DND-41 (cell line): ENCODE measurements around the gene LGALS7B.
"Not testable (repeated sequence)": the region's sequence is repeated elsewhere in the genome, so short reads cannot be mapped to it uniquely, and the experiment has no call there.

Experiments
- ATAC-seq: fragments of 200-7000 bp; cut with Tn5 transposase; 3 replicates; pipeline ENCODE4 v1.9.1; 2021; ENCODE audit warnings: low read depth; ENCODE audit not compliant: insufficient read depth
- DNase-seq: peaks from one replicate; pipeline ENCODE4 v3.0.0-alpha.2; 2020
- H2AFZ ChIP-seq: 2 replicates; pipeline ENCODE4 v1.6.0; 2012; ENCODE audit warnings: low read depth, low read length
- H3K27ac ChIP-seq: 2 replicates; pipeline ENCODE4 v1.5.1; 2012; ENCODE audit warnings: low read length, inconsistent platforms
- H3K27me3 ChIP-seq: fragments of 200-600 bp; sonication (generic); 2 replicates; pipeline ENCODE4 v1.6.0; 2012; ENCODE audit warnings: low read length, mild to moderate bottlenecking, inconsistent platforms; ENCODE audit not compliant: insufficient read depth, poor library complexity
- H3K36me3 ChIP-seq: 2 replicates; pipeline ENCODE4 v1.5.1; 2012; ENCODE audit warnings: low read length, inconsistent platforms; ENCODE audit not compliant: insufficient read depth
- H3K4me1 ChIP-seq: 2 replicates; pipeline ENCODE4 v1.5.1; 2012; ENCODE audit warnings: mild to moderate bottlenecking, low read length; ENCODE audit not compliant: insufficient read depth
- H3K4me2 ChIP-seq: 2 replicates; pipeline ENCODE4 v1.6.0; 2012; ENCODE audit warnings: mild to moderate bottlenecking, moderate library complexity, low read length, inconsistent platforms; ENCODE audit not compliant: insufficient read depth
- H3K4me3 ChIP-seq, 2 experiments: fragments of 200-600 bp in 1 of 2; shearing (Covaris generic) in 1 of 2; 2 replicates each; pipeline ENCODE4 v1.5.1; 2012 to 2016; ENCODE audit warnings: inconsistent platforms in 2 of 2, low read length in 2 of 2, mild to moderate bottlenecking in 2 of 2, low read depth in 1 of 2, moderate library complexity in 1 of 2
- H3K79me2 ChIP-seq: 2 replicates; pipeline ENCODE4 v1.6.0; 2012; ENCODE audit warnings: low read length, inconsistent platforms; ENCODE audit not compliant: insufficient read depth
- H3K9ac ChIP-seq: 2 replicates; pipeline ENCODE4 v1.6.0; 2012; ENCODE audit warnings: low read depth, mild to moderate bottlenecking, inconsistent platforms, low read length, moderate library complexity
- H3K9me3 ChIP-seq: 2 replicates; pipeline ENCODE4 v1.5.1; 2012; ENCODE audit warnings: low read length, moderate library complexity, mild to moderate bottlenecking, inconsistent platforms; ENCODE audit not compliant: insufficient read depth, severe bottlenecking
- H4K20me1 ChIP-seq: 2 replicates; pipeline ENCODE4 v1.6.0; 2012; ENCODE audit warnings: low read length; ENCODE audit not compliant: insufficient read depth
- EZH2 ChIP-seq: IDR thresholded peaks from 3 replicates; pipeline ENCODE4 v1.6.1; 2012; ENCODE audit warnings: borderline replicate concordance, low read depth, mild to moderate bottlenecking, moderate library complexity, low read length, inconsistent platforms; ENCODE audit not compliant: severe bottlenecking
- TF ChIP-seq, protein P1 (sequence below): IDR thresholded peaks from 2 replicates; pipeline ENCODE4 v1.5.1; 2012; ENCODE audit warnings: borderline replicate concordance, low read length, moderate library complexity, mild to moderate bottlenecking; ENCODE audit not compliant: poor library complexity, severe bottlenecking; ENCODE audit errors: extremely low read depth

The LGALS7B gene

DNA sequence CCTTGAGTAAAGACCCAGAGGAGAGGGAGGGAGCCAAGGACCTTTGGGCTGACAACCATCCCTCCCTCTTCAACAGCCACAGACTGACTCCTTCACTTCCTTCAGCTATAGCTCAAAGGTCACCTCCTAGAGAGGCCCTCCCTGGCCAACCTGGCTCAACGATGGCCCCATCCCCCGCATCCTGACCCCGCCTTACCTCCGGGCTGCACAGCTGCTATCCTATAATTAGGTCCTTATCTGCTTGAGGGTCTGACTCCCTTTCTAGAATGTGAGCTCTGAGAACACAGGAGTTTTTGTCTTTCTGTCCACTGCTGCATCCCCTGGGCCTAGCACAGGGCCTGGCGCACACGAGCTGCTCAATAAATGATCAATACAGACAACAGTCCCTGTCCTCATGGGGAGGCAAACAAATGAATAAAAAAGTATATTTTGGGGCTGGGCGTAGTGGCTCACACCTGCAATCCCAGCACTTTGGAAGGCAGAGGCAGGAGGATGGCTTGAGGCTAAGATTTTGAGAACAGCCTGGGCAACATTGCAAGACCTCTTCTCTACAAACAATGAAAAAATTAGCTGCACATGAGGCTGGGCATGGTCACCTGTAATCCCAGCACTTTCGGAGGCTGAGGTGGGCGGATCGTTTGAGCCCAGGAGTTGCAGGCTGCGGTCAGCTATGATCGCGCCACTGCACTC lies 30.4 kb downstream of the LGALS7B start:
- H3K9ac ChIP-seq: no peak overlapping the region
- no peaks in the 10 kb centered on the region for H3K4me1 ChIP-seq
- ATAC-seq (no peak), DNase-seq (no peak)
- H3K79me2 ChIP-seq: no peaks in the 10 kb centered on the region
- no peaks in the 10 kb centered on the region for H3K27me3 ChIP-seq
- H2AFZ ChIP-seq: no peak overlapping the region
- peaks cover 39% of the 10 kb centered on the region for H3K36me3 ChIP-seq
- no peak overlapping the region for H3K4me3 ChIP-seq
- peaks cover 9% of the 10 kb centered on the region for H4K20me1 ChIP-seq
- no peaks in the 10 kb centered on the region for H3K9me3 ChIP-seq
- no peak overlapping the region for H3K27ac ChIP-seq
- H3K4me2 ChIP-seq: no peak overlapping the region
- TF ChIP-seq EZH2: no peak
- TF ChIP-seq, protein P1, sequence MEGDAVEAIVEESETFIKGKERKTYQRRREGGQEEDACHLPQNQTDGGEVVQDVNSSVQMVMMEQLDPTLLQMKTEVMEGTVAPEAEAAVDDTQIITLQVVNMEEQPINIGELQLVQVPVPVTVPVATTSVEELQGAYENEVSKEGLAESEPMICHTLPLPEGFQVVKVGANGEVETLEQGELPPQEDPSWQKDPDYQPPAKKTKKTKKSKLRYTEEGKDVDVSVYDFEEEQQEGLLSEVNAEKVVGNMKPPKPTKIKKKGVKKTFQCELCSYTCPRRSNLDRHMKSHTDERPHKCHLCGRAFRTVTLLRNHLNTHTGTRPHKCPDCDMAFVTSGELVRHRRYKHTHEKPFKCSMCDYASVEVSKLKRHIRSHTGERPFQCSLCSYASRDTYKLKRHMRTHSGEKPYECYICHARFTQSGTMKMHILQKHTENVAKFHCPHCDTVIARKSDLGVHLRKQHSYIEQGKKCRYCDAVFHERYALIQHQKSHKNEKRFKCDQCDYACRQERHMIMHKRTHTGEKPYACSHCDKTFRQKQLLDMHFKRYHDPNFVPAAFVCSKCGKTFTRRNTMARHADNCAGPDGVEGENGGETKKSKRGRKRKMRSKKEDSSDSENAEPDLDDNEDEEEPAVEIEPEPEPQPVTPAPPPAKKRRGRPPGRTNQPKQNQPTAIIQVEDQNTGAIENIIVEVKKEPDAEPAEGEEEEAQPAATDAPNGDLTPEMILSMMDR: no peak

DNA sequence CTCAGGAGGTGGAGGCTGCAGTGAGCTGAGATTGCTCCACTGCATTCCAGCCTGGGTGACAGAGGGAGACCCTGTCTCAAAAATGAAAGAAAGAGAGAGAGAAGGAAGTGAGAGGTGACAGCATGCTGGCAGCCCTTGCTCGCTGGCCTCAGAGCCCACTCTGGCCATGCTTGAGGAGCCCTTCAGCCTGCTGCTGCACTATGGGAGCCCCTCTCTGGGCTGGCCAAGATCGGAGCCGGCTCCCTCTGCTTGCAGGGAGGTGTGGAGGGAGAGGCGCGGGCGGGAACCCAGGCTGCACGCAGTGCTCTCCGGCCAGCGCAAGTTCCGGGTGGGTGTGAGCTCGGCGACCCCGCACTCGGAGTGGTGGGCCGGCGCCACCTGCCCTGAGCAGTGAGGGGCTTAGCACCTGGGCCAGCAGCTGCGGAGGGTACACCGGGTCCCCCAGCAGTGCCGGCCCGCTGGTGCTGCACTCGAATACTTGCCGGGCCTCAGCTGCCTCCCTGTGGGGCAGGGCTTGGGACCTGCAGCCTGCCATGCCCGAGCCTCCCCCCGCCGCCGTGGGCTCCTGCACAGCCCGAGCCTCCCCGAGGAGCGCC lies 32.3 kb downstream of the LGALS7B start:
- not testable (repeated sequence) for H3K4me2 ChIP-seq, ATAC-seq, H3K9ac ChIP-seq, H3K4me1 ChIP-seq, H2AFZ ChIP-seq, H4K20me1 ChIP-seq, DNase-seq, H3K79me2 ChIP-seq, H3K27ac ChIP-seq, H3K9me3 ChIP-seq, H3K4me3 ChIP-seq, H3K27me3 ChIP-seq
- peaks cover 26% of the 10 kb centered on the region for H3K36me3 ChIP-seq

DNA sequence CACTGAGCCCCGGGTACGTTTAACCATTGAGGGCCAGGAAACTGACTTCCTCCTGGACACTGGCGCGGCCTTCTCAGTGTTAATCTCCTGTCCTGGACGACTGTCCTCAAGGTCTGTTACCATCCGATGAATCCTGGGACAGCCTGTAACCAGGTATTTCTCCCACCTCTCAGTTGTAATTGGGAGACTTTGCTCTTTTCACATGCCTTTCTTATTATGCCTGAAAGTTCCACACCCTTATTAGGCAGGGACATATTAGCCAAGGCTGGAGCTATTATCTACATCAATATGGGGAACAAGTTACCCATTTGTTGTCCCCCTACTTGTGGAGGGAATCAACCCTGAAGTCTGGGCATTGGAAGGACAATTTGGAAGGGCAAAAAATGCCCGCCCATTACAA lies 36.9 kb downstream of the LGALS7B start:
- not testable (repeated sequence) for H3K27me3 ChIP-seq, H3K9me3 ChIP-seq, DNase-seq, H4K20me1 ChIP-seq, H3K27ac ChIP-seq, H3K4me1 ChIP-seq, H3K9ac ChIP-seq, H3K4me2 ChIP-seq, H3K4me3 ChIP-seq, ATAC-seq, H2AFZ ChIP-seq
- peaks cover 25% of the 10 kb centered on the region for H3K36me3 ChIP-seq
- H3K79me2 ChIP-seq: peaks cover 11% of the 10 kb centered on the region

DNA sequence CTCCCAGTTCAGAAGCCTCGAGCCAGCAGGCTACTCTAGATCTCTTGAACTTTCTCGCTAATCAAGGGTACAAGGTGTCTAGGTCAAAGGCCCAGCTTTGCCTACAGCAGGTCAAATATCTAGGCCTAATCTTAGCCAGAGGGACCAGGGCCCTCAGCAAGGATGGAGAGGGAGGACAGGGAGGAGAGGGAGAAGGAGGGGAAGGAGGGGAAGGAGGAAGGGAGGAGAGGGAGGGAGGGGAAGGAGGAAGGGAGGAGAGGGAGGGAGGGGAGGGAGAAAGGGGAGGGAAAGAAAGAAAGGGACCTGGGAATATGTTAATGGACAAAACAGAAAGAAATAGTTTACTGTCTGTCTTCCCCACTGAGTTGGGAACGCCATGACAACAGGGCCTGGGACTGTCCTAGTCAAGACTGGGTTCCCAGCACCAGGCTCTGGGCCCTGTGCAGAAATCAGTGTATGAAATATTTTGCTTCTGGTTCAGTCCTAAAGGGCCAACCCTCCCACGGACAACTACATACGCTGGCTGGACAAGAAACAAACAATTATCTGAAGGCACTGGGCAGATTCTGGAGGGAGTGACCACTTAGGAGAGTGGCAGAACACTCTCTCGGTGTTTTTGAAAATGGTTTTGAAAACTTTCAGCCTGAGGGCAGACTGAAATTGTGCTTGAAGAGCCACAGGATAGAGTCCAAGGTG lies 38.0 kb downstream of the LGALS7B start:
- Histone ChIP-seq H3K27me3 (no peaks in the 10 kb centered on the region), H3K4me1 (peaks cover 15% of the 10 kb centered on the region), H3K79me2 (peaks cover 18% of the 10 kb centered on the region), H4K20me1 (no peaks in the 10 kb centered on the region), H3K4me2 (no peak overlapping the region), H3K9ac (no peak overlapping the region), H3K36me3 (peaks cover 25% of the 10 kb centered on the region), H3K4me3 (no peak overlapping the region), H3K27ac (no peak overlapping the region), H3K9me3 (no peaks in the 10 kb centered on the region), H2AFZ (no peak overlapping the region)
- ATAC-seq (no peak), DNase-seq (no peak)
- TF ChIP-seq, protein P1: no peak
- TF ChIP-seq EZH2: no peak

DNA sequence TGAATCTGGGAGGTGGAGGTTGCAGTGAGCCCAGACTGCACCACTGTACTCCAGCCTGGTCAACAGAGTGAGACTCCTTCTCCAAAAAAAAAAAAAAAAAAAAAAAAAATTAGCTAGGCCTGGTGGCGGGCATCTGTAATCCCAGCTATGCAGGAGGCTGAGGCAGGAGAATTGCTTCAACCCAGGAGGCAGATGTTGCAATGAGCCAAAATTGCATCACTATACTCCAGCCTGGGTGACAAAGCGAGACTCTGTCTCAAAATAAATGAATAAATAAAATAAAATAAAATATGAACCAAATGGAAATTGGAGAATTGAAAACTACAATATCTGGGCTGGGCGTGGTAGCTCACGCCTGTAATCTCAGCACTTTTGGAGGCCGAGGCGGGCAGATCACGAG lies 40.2 kb downstream of the LGALS7B start:
- not testable (repeated sequence) for H3K4me2 ChIP-seq, H3K27me3 ChIP-seq, H2AFZ ChIP-seq, DNase-seq, ATAC-seq, H4K20me1 ChIP-seq, H3K9ac ChIP-seq, H3K4me3 ChIP-seq, H3K9me3 ChIP-seq, H3K27ac ChIP-seq
- Histone ChIP-seq H3K79me2 (peaks cover 18% of the 10 kb centered on the region), H3K4me1 (peaks cover 21% of the 10 kb centered on the region), H3K36me3 (peaks cover 22% of the 10 kb centered on the region)
